Erythroblast (primary cell): ENCODE measurements around the gene ABCC9.

Experiments
- GATA1 ChIP-seq: IDR thresholded peaks from 2 replicates; pipeline ENCODE4 v1.6.1; 2011; ENCODE audit warnings: low read depth, mild to moderate bottlenecking, control low read depth, low read length, moderate library complexity
- POLR2A ChIP-seq: IDR thresholded peaks from 2 replicates; pipeline ENCODE4 v1.6.1; 2011; ENCODE audit warnings: mild to moderate bottlenecking, low read length

DNA sequence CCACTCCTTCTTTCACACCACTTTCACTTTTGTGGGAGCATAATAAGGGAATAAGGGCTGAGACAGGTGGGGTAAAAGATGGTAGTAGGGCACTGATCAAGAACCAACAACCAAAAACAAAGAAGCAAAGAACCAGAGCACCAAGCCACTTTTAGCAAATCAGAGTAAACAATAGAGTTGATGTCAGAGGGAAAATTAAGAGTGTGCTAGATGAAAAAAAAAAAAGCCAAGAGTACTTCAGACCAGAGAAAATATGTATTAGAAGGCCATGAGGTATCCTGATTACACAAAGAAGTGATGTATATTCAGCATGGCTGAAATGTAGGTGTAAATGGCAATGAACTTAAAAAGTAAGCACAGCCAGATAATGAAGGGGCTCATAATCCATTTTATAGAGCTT is 75.4 kb downstream of the ABCC9 start:
- TF ChIP-seq POLR2A (no peak), GATA1 (no peak)
